GM23338 (cell line): ENCODE data around the gene MSH3. TPM values are rescaled to one million over a fixed set of nuclear protein-coding genes. Genes with fewer than 3 reads are reported as not detected.

ENCODE experiments used
- ATAC-seq: fragments of 200-7000 bp; cut with Tn5 transposase; 3 replicates; pipeline ENCODE4 v1.9.1; 2020
- DNase-seq: peaks from one replicate; pipeline ENCODE4 v3.0.0-alpha.2; 2015; ENCODE audit warnings: low spot score
- H2AFZ ChIP-seq: fragments of 200-600 bp; sonication (generic); 2 replicates; pipeline ENCODE4 v1.8.0; 2016; ENCODE audit warnings: antibody characterized with exemption, mild to moderate bottlenecking, moderate library complexity
- H3F3A ChIP-seq: fragments of 200-600 bp; sonication (generic); replicated peaks from 2 replicates; pipeline ENCODE4 v1.8.0; 2017; ENCODE audit warnings: antibody characterized with exemption, mixed run types, low read depth
- H3K27ac ChIP-seq: fragments of 200-600 bp; sonication (generic); 2 replicates; pipeline ENCODE4 v1.6.1; 2016; ENCODE audit warnings: low read depth
- H3K27me3 ChIP-seq: fragments of 200-600 bp; sonication (generic); 2 replicates; pipeline ENCODE4 v1.8.0; 2016; ENCODE audit warnings: mild to moderate bottlenecking, mixed run types, moderate library complexity; ENCODE audit not compliant: insufficient read depth
- H3K36me3 ChIP-seq: fragments of 200-600 bp; sonication (generic); 2 replicates; pipeline ENCODE4 v1.8.0; 2016; ENCODE audit warnings: mild to moderate bottlenecking; ENCODE audit not compliant: insufficient read depth
- H3K4me1 ChIP-seq: fragments of 200-600 bp; sonication (generic); 2 replicates; pipeline ENCODE4 v1.8.0; 2016; ENCODE audit warnings: mild to moderate bottlenecking, moderate library complexity; ENCODE audit not compliant: insufficient read depth
- H3K4me2 ChIP-seq: fragments of 200-600 bp; sonication (generic); 2 replicates; pipeline ENCODE4 v1.7.1; 2017; ENCODE audit warnings: mixed run types
- H3K4me3 ChIP-seq: fragments of 200-600 bp; sonication (generic); 2 replicates; pipeline ENCODE4 v1.6.1; 2016; ENCODE audit warnings: mixed run types
- H3K79me2 ChIP-seq: fragments of 200-600 bp; sonication (generic); replicated peaks from 2 replicates; pipeline ENCODE4 v1.8.0; 2017; ENCODE audit warnings: mild to moderate bottlenecking; ENCODE audit not compliant: insufficient read depth
- H3K9me2 ChIP-seq: fragments of 200-600 bp; sonication (generic); 2 replicates; pipeline ENCODE4 v1.8.0; 2017; ENCODE audit not compliant: insufficient read depth
- H4K20me1 ChIP-seq: fragments of 200-600 bp; sonication (generic); replicated peaks from 2 replicates; pipeline ENCODE4 v1.8.0; 2017; ENCODE audit warnings: mild to moderate bottlenecking; ENCODE audit not compliant: insufficient read depth
- H3K27ac Mint-ChIP-seq: 2 replicates; pipeline ENCODE4 v1.8.0; 2020; ENCODE audit warnings: inconsistent platforms, mild to moderate bottlenecking, moderate library complexity, mixed read lengths
- H3K27me3 Mint-ChIP-seq: 3 replicates; pipeline ENCODE4 v1.8.0; 2022; ENCODE audit warnings: low read depth, mild to moderate bottlenecking, moderate library complexity, mixed read lengths, inconsistent platforms; ENCODE audit not compliant: insufficient read depth, poor library complexity
- H3K36me3 Mint-ChIP-seq: 3 replicates; pipeline ENCODE4 v1.8.0; 2021; ENCODE audit warnings: low read depth, mild to moderate bottlenecking, inconsistent platforms, moderate library complexity, mixed read lengths
- H3K4me1 Mint-ChIP-seq: 3 replicates; pipeline ENCODE4 v1.8.0; 2020; ENCODE audit warnings: mild to moderate bottlenecking, inconsistent platforms, mixed read lengths
- H3K4me3 Mint-ChIP-seq: 3 replicates; pipeline ENCODE4 v1.8.0; 2021; ENCODE audit warnings: moderate library complexity, mild to moderate bottlenecking, inconsistent platforms, mixed read lengths
- H3K9me3 Mint-ChIP-seq: 3 replicates; pipeline ENCODE4 v1.8.0; 2020; ENCODE audit warnings: moderate library complexity, mild to moderate bottlenecking, inconsistent platforms, mixed read lengths
- CREB1 ChIP-seq: fragments of 250-450 bp; sonication (Bioruptor Pico); IDR thresholded peaks from 2 replicates; pipeline ENCODE4 v1.5.0; 2020; ENCODE audit warnings: low read depth, mild to moderate bottlenecking, moderate library complexity
- CTCF ChIP-seq, 2 experiments: fragments of 200-600 bp in 1 of 2; sonication (generic) in 1 of 2; conservative IDR thresholded peaks; 2 replicates each; pipeline versions ENCODE4 v1.5.1 to v1.6.1; 2016 to 2017; ENCODE audit warnings: antibody characterized with exemption in 2 of 2, low read depth in 2 of 2, mild to moderate bottlenecking in 2 of 2, moderate library complexity in 1 of 2
- ETS1 ChIP-seq: IDR thresholded peaks from 2 replicates; pipeline ENCODE4 v1.6.1; 2016; ENCODE audit warnings: antibody characterized with exemption
- EZH2 ChIP-seq: fragments of 200-600 bp; sonication (generic); IDR thresholded peaks from one replicate; pipeline ENCODE4 v1.8.0; 2017; ENCODE audit warnings: antibody characterized with exemption, mild to moderate bottlenecking, low read depth; ENCODE audit not compliant: unreplicated experiment
- NANOG ChIP-seq: IDR thresholded peaks from 2 replicates; pipeline ENCODE4 v1.6.1; 2016; ENCODE audit warnings: antibody characterized with exemption, borderline replicate concordance
- POLR2AphosphoS5 ChIP-seq: IDR thresholded peaks from 2 replicates; pipeline ENCODE4 v1.6.1; 2016; ENCODE audit warnings: antibody characterized with exemption, low read depth
- STAT1 ChIP-seq: IDR thresholded peaks from one replicate; pipeline ENCODE4 v1.6.1; 2016; ENCODE audit warnings: antibody characterized with exemption; ENCODE audit not compliant: unreplicated experiment
- ZNF114 ChIP-seq: fragments of 250-450 bp; sonication (Bioruptor Pico); IDR thresholded peaks from 2 replicates; pipeline ENCODE4 v1.5.0; 2020; ENCODE audit warnings: mild to moderate bottlenecking, moderate library complexity
- ZNF331 ChIP-seq: fragments of 250-450 bp; sonication (Bioruptor Pico); IDR thresholded peaks from 2 replicates; pipeline ENCODE4 v1.5.0; 2020; ENCODE audit warnings: low read depth, mild to moderate bottlenecking, moderate library complexity
- ZNF462 ChIP-seq: fragments of 250-450 bp; sonication (Bioruptor Pico); IDR thresholded peaks from 2 replicates; pipeline ENCODE4 v1.5.0; 2020; ENCODE audit warnings: mild to moderate bottlenecking, moderate library complexity
- polyA plus RNA-seq: library from polyadenylated mRNA; unstranded; fragments of >200 nt; fragmentation: Nextera tagmentation; extraction: Ambion mirVana; gene quantifications from 2 replicates; pipeline ENCODE4 v1.2.1, GENCODE V29; 2016
- total RNA-seq: library from RNA; depleted of rRNA; stranded (reverse); fragments of >200 nt; shearing (Covaris generic); gene quantifications from 2 replicates; pipeline ENCODE4 v1.2.3, GENCODE V29; 2014

MSH3 gene
- total and polyA plus RNA-seq, 2 experiments from 2014 or later = 13.3 to 16.6 TPM

- H3K4me1 ChIP-seq = peaks cover 44% of the 10 kb centered on the region
- H3K4me1 Mint-ChIP-seq = peaks cover 51% of the 10 kb centered on the region
Observed at GRCh38 chr5:80752427-80752826, 98.0 kb downstream of the MSH3 start.

GRCh38 chr5:80753712-80754111 lies 99.3 kb downstream of the MSH3 start:
- Mint-ChIP-seq H3K9me3 (no peaks in the 10 kb centered on the region), H3K27me3 (no peaks in the 10 kb centered on the region), H3K4me1 (peaks cover 38% of the 10 kb centered on the region), H3K36me3 (peaks cover 10% of the 10 kb centered on the region; the same call in 2 of the 3 replicates), H3K27ac (no peak overlapping the region; the same call in 1 of the 2 replicates), H3K4me3 (no peak overlapping the region)
- DNase-seq = no peak
- peak overlapping the region; percentile 39 for H3K4me2 ChIP-seq
- no peaks in the 10 kb centered on the region for H3K36me3 ChIP-seq
- H3K79me2 ChIP-seq = no peaks in the 10 kb centered on the region
- H3K9me2 ChIP-seq = no peaks in the 10 kb centered on the region
- H2AFZ ChIP-seq = no peak overlapping the region
- H4K20me1 ChIP-seq = no peaks in the 10 kb centered on the region; the same call in 1 of the 2 replicates
- H3F3A ChIP-seq = no peaks in the 10 kb centered on the region
- no peak overlapping the region for H3K4me3 ChIP-seq
- H3K27me3 ChIP-seq = no peaks in the 10 kb centered on the region
- H3K27ac ChIP-seq = no peak overlapping the region
- ATAC-seq = no peak
- H3K4me1 ChIP-seq = peaks cover 35% of the 10 kb centered on the region
- TF ChIP-seq CTCF (conservative IDR thresholded peaks at IDR 0.05; ENCODE audit: low read depth in 2 of 2) (no peak), NANOG (no peak), POLR2AphosphoS5 (no peak), ZNF462 (CRISPR knock-in tag) (no peak), EZH2 (no peak), ZNF331 (CRISPR knock-in tag) (no peak), ETS1 (no peak), ZNF114 (no peak), STAT1 (no peak), CREB1 (CRISPR knock-in tag) (no peak)

More at GRCh38 chr5:80752427-80752826, 98.0 kb downstream of the MSH3 start:
- DNase-seq (no peak), ATAC-seq (no peak)
- H3K27me3 ChIP-seq = no peaks in the 10 kb centered on the region
- no peaks in the 10 kb centered on the region for H3K9me2 ChIP-seq
- H3K79me2 ChIP-seq = no peaks in the 10 kb centered on the region
- no peaks in the 10 kb centered on the region for H3K9me3 Mint-ChIP-seq
- no peak overlapping the region for H3K27ac ChIP-seq
- H3K36me3 Mint-ChIP-seq = peaks cover 10% of the 10 kb centered on the region; the same call in 2 of the 3 replicates
- no peak overlapping the region for H3K27ac Mint-ChIP-seq
- no peak overlapping the region for H3K4me2 ChIP-seq
- no peaks in the 10 kb centered on the region for H3F3A ChIP-seq
- no peak overlapping the region for H3K4me3 Mint-ChIP-seq
- TF ChIP-seq ZNF331 (CRISPR knock-in tag) = no peak
- H4K20me1 ChIP-seq = no peaks in the 10 kb centered on the region
- H3K36me3 ChIP-seq = no peaks in the 10 kb centered on the region
- no peak overlapping the region for H2AFZ ChIP-seq
- no peaks in the 10 kb centered on the region for H3K27me3 Mint-ChIP-seq
- no peak overlapping the region for H3K4me3 ChIP-seq
